ENCODE data around the gene GOLGA2. TPM values are rescaled to one million over a fixed set of nuclear protein-coding genes. Genes with fewer than 3 reads are reported as not detected.

The GOLGA2 gene
- total RNA-seq, 1 donor from 2014 or later: 87.0 TPM

GRCh38 chr9:128211186-128211980, 64.4 kb downstream of the GOLGA2 start:
- Mint-ChIP-seq H3K4me3 (ENCODE audit: low read depth) (no peak overlapping the region), H3K36me3 (ENCODE audit: insufficient read depth) (no peaks in the 10 kb centered on the region), H3K27ac (no peak overlapping the region), H3K27me3 (peaks cover 9% of the 10 kb centered on the region), H3K4me1 (ENCODE audit: low read depth) (peaks cover 7% of the 10 kb centered on the region), H3K9me3 (ENCODE audit: low read depth) (no peaks in the 10 kb centered on the region)
- DNase-seq (ENCODE audit: low spot score, unreplicated experiment): no peak
- no peak for TF ChIP-seq CTCF (IDR thresholded peaks at IDR 0.05; ENCODE audit: unreplicated experiment)

- peaks cover 11% of the 10 kb centered on the region for H3K4me1 Mint-ChIP-seq (ENCODE audit: low read depth)
- H3K27me3 Mint-ChIP-seq: peaks cover 23% of the 10 kb centered on the region
- no peak for DNase-seq (ENCODE audit: low spot score, unreplicated experiment)
- no peak for TF ChIP-seq CTCF (IDR thresholded peaks at IDR 0.05; ENCODE audit: unreplicated experiment)
- H3K4me3 Mint-ChIP-seq (ENCODE audit: low read depth): no peak overlapping the region
- no peaks in the 10 kb centered on the region for H3K36me3 Mint-ChIP-seq (ENCODE audit: insufficient read depth)
- no peaks in the 10 kb centered on the region for H3K9me3 Mint-ChIP-seq (ENCODE audit: low read depth)
- no peak overlapping the region for H3K27ac Mint-ChIP-seq
Observed at GRCh38 chr9:128208946-128209669, 66.7 kb downstream of the GOLGA2 start.

GRCh38 chr9:128208386-128208785, 67.4 kb downstream of the GOLGA2 start:
- Mint-ChIP-seq H3K4me3 (ENCODE audit: low read depth) (no peak overlapping the region), H3K27ac (no peak overlapping the region), H3K27me3 (peaks cover 24% of the 10 kb centered on the region), H3K9me3 (ENCODE audit: low read depth) (no peaks in the 10 kb centered on the region), H3K4me1 (ENCODE audit: low read depth) (peaks cover 11% of the 10 kb centered on the region), H3K36me3 (ENCODE audit: insufficient read depth) (no peaks in the 10 kb centered on the region)
- TF ChIP-seq CTCF (IDR thresholded peaks at IDR 0.05; ENCODE audit: unreplicated experiment): no peak
- DNase-seq (ENCODE audit: low spot score, unreplicated experiment): no peak

GRCh38 chr9:128206916-128207910, 68.6 kb downstream of the GOLGA2 start:
- no peak for TF ChIP-seq CTCF (IDR thresholded peaks at IDR 0.05; ENCODE audit: unreplicated experiment)
- H3K27me3 Mint-ChIP-seq: peaks cover 24% of the 10 kb centered on the region
- H3K4me3 Mint-ChIP-seq (ENCODE audit: low read depth): no peak overlapping the region
- no peak overlapping the region for H3K27ac Mint-ChIP-seq
- DNase-seq (ENCODE audit: low spot score, unreplicated experiment): no peak
- no peaks in the 10 kb centered on the region for H3K36me3 Mint-ChIP-seq (ENCODE audit: insufficient read depth)
- no peaks in the 10 kb centered on the region for H3K9me3 Mint-ChIP-seq (ENCODE audit: low read depth)
- peaks cover 13% of the 10 kb centered on the region for H3K4me1 Mint-ChIP-seq (ENCODE audit: low read depth)

- Mint-ChIP-seq H3K4me1 (ENCODE audit: low read depth) (peaks cover 13% of the 10 kb centered on the region), H3K27me3 (peaks cover 24% of the 10 kb centered on the region), H3K4me3 (ENCODE audit: low read depth) (no peak overlapping the region), H3K27ac (no peak overlapping the region), H3K36me3 (ENCODE audit: insufficient read depth) (no peaks in the 10 kb centered on the region), H3K9me3 (ENCODE audit: low read depth) (no peaks in the 10 kb centered on the region)
- DNase-seq (ENCODE audit: low spot score, unreplicated experiment): no peak
- TF ChIP-seq CTCF (IDR thresholded peaks at IDR 0.05; ENCODE audit: unreplicated experiment): no peak
Observed at GRCh38 chr9:128206484-128206883, 69.3 kb downstream of the GOLGA2 start.
